Heart left ventricle (tissue), 16 donors: ENCODE measurements around the gene FTCD. TPM values are rescaled to one million over a fixed set of nuclear protein-coding genes. Genes with fewer than 3 reads are reported as not detected.
"Not testable (repeated sequence)": the region's sequence is repeated elsewhere in the genome, so short reads cannot be mapped to it uniquely, and the experiment has no call there.

ENCODE experiments used
- ATAC-seq, 4 donors: fragments of 200-7000 bp; cut with Tn5 transposase; one replicate each; pipeline ENCODE4 v1.9.1; 2020 to 2022; ENCODE audit warnings: moderate library complexity in 4 of 4, mild to moderate bottlenecking in 3 of 4, moderate number of reproducible peaks in 1 of 4
- DNase-seq, 5 donors: peaks; one replicate each; pipeline ENCODE4 v3.0.0-alpha.2; 2020
- H3K27ac ChIP-seq, 12 donors: fragments of 200-600 bp; sonication (generic) in 4 of 12; one replicate each; pipeline versions ENCODE4 v1.5.0 to v1.8.0; 2016 to 2022; ENCODE audit warnings: mild to moderate bottlenecking in 2 of 12
- H3K27me3 ChIP-seq, 9 donors: fragments of 200-600 bp; sonication (generic) in 2 of 9; one replicate each; pipeline versions ENCODE4 v1.5.1 to v1.8.0; 2016 to 2022; ENCODE audit warnings: mild to moderate bottlenecking in 3 of 9
- H3K36me3 ChIP-seq, 9 donors: fragments of 200-600 bp; sonication (generic) in 2 of 9; one replicate each; pipeline versions ENCODE4 v1.5.0 to v1.8.0; 2018 to 2022; ENCODE audit warnings: mild to moderate bottlenecking in 2 of 9
- H3K4me1 ChIP-seq, 12 donors: fragments of 200-600 bp; sonication (generic) in 4 of 12; one replicate each; pipeline versions ENCODE4 v1.5.0 to v1.8.0; 2016 to 2022; ENCODE audit warnings: mild to moderate bottlenecking in 3 of 12
- H3K4me3 ChIP-seq, 12 donors: fragments of 200-600 bp; sonication (generic) in 4 of 12; one replicate each; pipeline versions ENCODE4 v1.5.0 to v1.8.0; 2017 to 2022; ENCODE audit warnings: mild to moderate bottlenecking in 9 of 12, moderate library complexity in 4 of 12
- H3K9me3 ChIP-seq, 12 donors: fragments of 200-600 bp; sonication (generic) in 4 of 12; one replicate each; pipeline versions ENCODE4 v1.5.0 to v1.8.0; 2016 to 2022; ENCODE audit warnings: mild to moderate bottlenecking in 1 of 12
- CTCF ChIP-seq, 12 donors: fragments of 200-600 bp; sonication (generic) in 4 of 12; IDR thresholded peaks; one replicate each; pipeline versions ENCODE4 v1.5.0 to v1.8.0; 2018 to 2022; ENCODE audit warnings: antibody characterized with exemption in 12 of 12, mild to moderate bottlenecking in 5 of 12
- POLR2A ChIP-seq, 2 donors: fragments of 450-650 bp; IDR thresholded peaks; one replicate each; pipeline ENCODE4 v1.6.1; 2017; ENCODE audit warnings: antibody characterized with exemption in 2 of 2, mild to moderate bottlenecking in 2 of 2, moderate library complexity in 2 of 2
- WGBS, 4 donors: extraction: QIAGEN DNeasy Blood & Tissue Kit in 2 of 4; methylation state at CpG; one replicate each; pipeline versions ENCODE4 v1.1.5 to v1.1.7; 2013 to 2018; 5-methylcytosine and 5-hydroxymethylcytosine counted together
- intact Hi-C, 10 donors: fragments of 100-400 bp; cut with DNase I; formaldehyde crosslinking; loops; one replicate each; pipeline versions ENCODE4 v1.11.1 to v1.14.2; 2022
- polyA plus RNA-seq, 2 donors: library from polyadenylated mRNA; stranded (reverse); fragments of 200-250 nt; gene quantifications; one replicate each; pipeline ENCODE4 v1.2.3, GENCODE V29; 2013
- total RNA-seq, 9 donors: library from RNA; depleted of rRNA in 2 of 9; stranded (reverse); fragments of >200 nt in 2 of 9; fragmentation: NEBNext Ultra II Directional in 3 of 9; extraction: Animal tissue kit (Norgen Biotek cat#: 25700) in 3 of 9; gene quantifications; one replicate each; pipeline versions ENCODE4 v1.1.0 to v1.2.4, GENCODE V29; 2016 to 2023
- donor health status: ischemic (EF 13 %, LVEDD 7.1; RV severe dilation, severe dysfunction).
- donor health status: healthy with polysubstance abuse.
- donor health status: DM: no; HTN: yes; CAD: no.
- donor health status: DM: no; HTN: no; CAD: no.
- donor health status: ischemic (EF 25% LVEDD 6.9; RV normal size, moderate dysfunction).
- donor health status: ischemic (EF 25% LVEDD 5.7; RV mildly dilated, moderate dysfunction).
- donor health status: healthy.
- donor health status: DM: yes; HTN: yes; CAD: no.
- donor health status: ischemic (EF 35%, LVEDD 5.7; RV mildly dilated, moderate dysfunction).
- donor health status: nonischemic (EF 11% LVEDD 7.7; RV severe dilation, severe dysfunction).
- donor health status: DM: yes; HTN: yes; CAD: no.
- donor health status: PGD.
- donor health status: ischemic (EF 29% LVEDD 5.4; RV normal size, mild dysfunction).
- donor health status: nonischemic (EF 23%, LVEDD 6.1; RV moderate dilation, normal function).

Gene FTCD
- total and polyA plus RNA-seq, 11 donors, result 0.17 to 3.1 (median 1.2) TPM; not detected in 1

- DNase-seq, result peak in 1 of 5 donors; percentile 63
- 70 to 78% (median 72%) methylated on average over 6 of the region's 6 CpGs for WGBS, 4 donors
These were observed 47.3 kb upstream of the FTCD start for GRCh38 chr21:46202592-46203202.

GRCh38 chr21:46200877-46201803 is 45.8 kb upstream of the FTCD start:
- H3K9me3 ChIP-seq, H3K4me3 ChIP-seq, H3K27me3 ChIP-seq, ATAC-seq, H3K27ac ChIP-seq, DNase-seq, intact Hi-C loops, H3K4me1 ChIP-seq: not testable (repeated sequence)
- peaks cover 0 to 83% (median 71%) of the 10 kb centered on the region in 9 donors for H3K36me3 ChIP-seq
- 81 to 94% (median 91%) methylated on average over 1 to 3 of the region's 8 CpGs for WGBS, 4 donors

More at GRCh38 chr21:46202592-46203202, 47.3 kb upstream of the FTCD start:
- Histone ChIP-seq H3K9me3 (no peaks in the 10 kb centered on the region), H3K27me3 (no peaks in the 10 kb centered on the region), H3K4me1 (peaks cover 0 to 8% (median 0%) of the 10 kb centered on the region in 12 donors), H3K4me3 (no peak overlapping the region), H3K27ac (peak overlapping the region; percentile 3 to 83 (median 64)), H3K36me3 (peaks cover 0 to 84% (median 69%) of the 10 kb centered on the region in 9 donors)
- ATAC-seq, result peak in 3 of 4 donors; percentile 26 to 85 (median 60)
- intact Hi-C loops, result no loop called here
- peak in 1 of 2 donors; percentile 23 for TF ChIP-seq POLR2A (IDR thresholded peaks at IDR 0.05)
- no peak for TF ChIP-seq CTCF (IDR thresholded peaks at IDR 0.05)

GRCh38 chr21:46199436-46200373 is 44.3 kb upstream of the FTCD start:
- ATAC-seq, result no peak
- Histone ChIP-seq H3K9me3 (no peaks in the 10 kb centered on the region), H3K4me1 (peaks cover 0 to 8% (median 0%) of the 10 kb centered on the region in 12 donors), H3K27ac (no peak overlapping the region), H3K36me3 (peaks cover 5 to 83% (median 71%) of the 10 kb centered on the region in 9 donors), H3K4me3 (no peak overlapping the region), H3K27me3 (no peaks in the 10 kb centered on the region)
- no peak for DNase-seq
- TF ChIP-seq POLR2A (IDR thresholded peaks at IDR 0.05), result no peak
- no peak for TF ChIP-seq CTCF (IDR thresholded peaks at IDR 0.05)
- WGBS, 4 donors, result 81 to 90% (median 83%) methylated on average over 13 of the region's 13 CpGs
- intact Hi-C loops, result no loop called here

- 90% methylated on average over 20 of the region's 20 CpGs for WGBS, 4 donors
- Histone ChIP-seq H3K4me3 (no peak overlapping the region), H3K36me3 (peaks cover 5 to 85% (median 75%) of the 10 kb centered on the region in 9 donors)
These were observed 41.4 kb upstream of the FTCD start for GRCh38 chr21:46196733-46197132.

More at GRCh38 chr21:46196733-46197132, 41.4 kb upstream of the FTCD start:
- no peak for ATAC-seq
- intact Hi-C loops, result no loop called here
- DNase-seq, result peak in 1 of 5 donors; percentile 11
- Histone ChIP-seq H3K4me1 (no peaks in the 10 kb centered on the region), H3K9me3 (no peaks in the 10 kb centered on the region), H3K27me3 (no peaks in the 10 kb centered on the region), H3K27ac (no peak overlapping the region)
- no peak for TF ChIP-seq CTCF (IDR thresholded peaks at IDR 0.05)
- TF ChIP-seq POLR2A (IDR thresholded peaks at IDR 0.05), result no peak
